ENCODE measurements around the gene CCDC24. TPM values are rescaled to one million over a fixed set of nuclear protein-coding genes. Genes with fewer than 3 reads are reported as not detected.

CCDC24 gene
- total RNA-seq, 6 donors from 2014 or later = 7.3 to 14.5 (median 10.0) TPM

- 86% methylated on average over 8 of the region's 8 CpGs for WGBS, 2 donors
Measured at GRCh38 chr1:44033041-44033575, 41.7 kb downstream of the CCDC24 start.

GRCh38 chr1:44033756-44034155 lies 42.4 kb downstream of the CCDC24 start:
- no peaks in the 10 kb centered on the region for H3K27me3 ChIP-seq
- H3K4me3 ChIP-seq = no peak overlapping the region
- H3K27ac ChIP-seq = no peak overlapping the region
- no peaks in the 10 kb centered on the region for H3K9me3 ChIP-seq
- 60 to 71% methylated on average over 2 to 7 of the region's 8 CpGs for WGBS, 2 donors
- H3K36me3 ChIP-seq = no peaks in the 10 kb centered on the region
- peaks cover 20 to 43% (median 36%) of the 10 kb centered on the region in 4 donors for H3K4me1 ChIP-seq
- DNase-seq (peak in 1 of 2 donors; percentile 67), ATAC-seq (ENCODE audit: low FRiP score in 2 of 2) (no peak)
- TF ChIP-seq POLR2AphosphoS5 (IDR thresholded peaks at IDR 0.05) (no peak), POLR2A (IDR thresholded peaks at IDR 0.05) (no peak), EP300 (IDR thresholded peaks at IDR 0.05) (no peak), CTCF (IDR thresholded peaks at IDR 0.05) (no peak)

More at GRCh38 chr1:44033041-44033575, 41.7 kb downstream of the CCDC24 start:
- H3K27ac ChIP-seq = no peak overlapping the region
- TF ChIP-seq POLR2AphosphoS5 (IDR thresholded peaks at IDR 0.05) (no peak), POLR2A (IDR thresholded peaks at IDR 0.05) (no peak), EP300 (IDR thresholded peaks at IDR 0.05) (no peak), CTCF (IDR thresholded peaks at IDR 0.05) (no peak)
- DNase-seq = no peak
- ATAC-seq (ENCODE audit: low FRiP score in 2 of 2) = no peak
- H3K9me3 ChIP-seq = no peaks in the 10 kb centered on the region
- no peaks in the 10 kb centered on the region for H3K27me3 ChIP-seq
- H3K4me1 ChIP-seq = peaks cover 20 to 46% (median 37%) of the 10 kb centered on the region in 4 donors
- no peaks in the 10 kb centered on the region for H3K36me3 ChIP-seq
- H3K4me3 ChIP-seq = no peak overlapping the region

DNA sequence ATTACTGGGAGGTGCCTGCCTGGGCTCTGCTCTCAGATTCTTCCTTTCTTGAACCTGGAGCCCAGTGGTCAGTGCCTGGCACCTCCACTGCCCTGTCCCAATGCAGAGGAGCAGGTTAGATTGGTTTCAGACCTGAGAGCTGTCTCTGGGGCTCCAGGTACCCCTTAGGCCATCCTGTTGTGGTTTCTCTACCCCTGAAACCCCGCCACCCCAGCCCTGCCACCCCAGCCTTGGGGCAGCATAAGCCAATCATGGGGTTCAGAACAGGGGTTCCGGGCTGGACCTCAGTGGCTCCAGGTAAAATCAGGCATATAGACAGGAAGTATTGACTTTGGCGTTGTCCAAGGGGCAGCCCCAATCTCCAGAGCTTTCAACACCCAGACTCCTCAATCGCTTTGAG lies 43.0 kb downstream of the CCDC24 start:
- H3K4me3 ChIP-seq = no peak overlapping the region
- DNase-seq (no peak), ATAC-seq (ENCODE audit: low FRiP score in 2 of 2) (no peak)
- no peaks in the 10 kb centered on the region for H3K9me3 ChIP-seq
- no peak overlapping the region for H3K27ac ChIP-seq
- TF ChIP-seq POLR2A (IDR thresholded peaks at IDR 0.05) (no peak), CTCF (IDR thresholded peaks at IDR 0.05) (no peak), EP300 (IDR thresholded peaks at IDR 0.05) (no peak), POLR2AphosphoS5 (IDR thresholded peaks at IDR 0.05) (no peak)
- no peaks in the 10 kb centered on the region for H3K36me3 ChIP-seq
- 82 to 89% methylated on average over 2 to 4 of the region's 4 CpGs for WGBS, 2 donors
- H3K27me3 ChIP-seq = no peaks in the 10 kb centered on the region
- peaks cover 13 to 36% (median 30%) of the 10 kb centered on the region in 4 donors for H3K4me1 ChIP-seq

- no peak for DNase-seq
- H3K27ac ChIP-seq = peak overlapping the region in 3 of 4 donors; percentile 8 to 65 (median 37)
- peaks cover 12 to 33% (median 27%) of the 10 kb centered on the region in 4 donors for H3K4me1 ChIP-seq
- H3K9me3 ChIP-seq = no peaks in the 10 kb centered on the region
- H3K36me3 ChIP-seq = no peaks in the 10 kb centered on the region
- WGBS, 2 donors = 82 to 85% methylated on average over 10 to 11 of the region's 11 CpGs
- TF ChIP-seq EP300 (IDR thresholded peaks at IDR 0.05) (no peak), POLR2A (IDR thresholded peaks at IDR 0.05) (no peak), CTCF (IDR thresholded peaks at IDR 0.05) (no peak), POLR2AphosphoS5 (IDR thresholded peaks at IDR 0.05) (no peak)
- H3K4me3 ChIP-seq = no peak overlapping the region
- H3K27me3 ChIP-seq = no peaks in the 10 kb centered on the region
- ATAC-seq (ENCODE audit: low FRiP score in 2 of 2) = no peak
Measured at GRCh38 chr1:44034976-44035716, 43.7 kb downstream of the CCDC24 start.
